HepG2 (cell line): ENCODE results near the gene CCL23. TPM values are rescaled to one million over a fixed set of nuclear protein-coding genes. Genes with fewer than 3 reads are reported as not detected.

Experiments
- ATF1 ChIP-seq: IDR thresholded peaks from 2 replicates; pipeline ENCODE4 v1.6.1; 2016; ENCODE audit warnings: mild to moderate bottlenecking, control low read depth
- ETV5 ChIP-seq: IDR thresholded peaks from 2 replicates; pipeline ENCODE4 v1.6.1; 2018; ENCODE audit warnings: missing biosample characterization, missing genetic modification reagents, inconsistent platforms, borderline replicate concordance
- ETV6 ChIP-seq: sonication (generic); formaldehyde crosslinking; conservative IDR thresholded peaks from 2 replicates; pipeline ENCODE4 v1.4.0; 2020; ENCODE audit warnings: missing genetic modification reagents
- GFI1 ChIP-seq: sonication (generic); formaldehyde crosslinking; IDR thresholded peaks from 2 replicates; pipeline ENCODE4 v1.5.0; 2020; ENCODE audit warnings: missing genetic modification reagents, mild to moderate bottlenecking, borderline replicate concordance
- HOMEZ ChIP-seq: IDR thresholded peaks from 2 replicates; pipeline ENCODE4 v1.6.1; 2016; ENCODE audit warnings: low read depth
- HOXA3 ChIP-seq: sonication (generic); formaldehyde crosslinking; IDR thresholded peaks from 2 replicates; pipeline ENCODE4 v1.5.0; 2020; ENCODE audit warnings: missing genetic modification reagents
- KLF15 ChIP-seq: sonication (generic); formaldehyde crosslinking; IDR thresholded peaks from 2 replicates; pipeline ENCODE4 v1.8.1; 2023; ENCODE audit warnings: borderline replicate concordance, mild to moderate bottlenecking, inconsistent platforms, missing genetic modification reagents, mixed read lengths
- MBD4 ChIP-seq: IDR thresholded peaks from 2 replicates; pipeline ENCODE4 v1.6.1; 2012; ENCODE audit warnings: low read length, inconsistent platforms, borderline replicate concordance
- MEIS1 ChIP-seq: sonication (generic); formaldehyde crosslinking; IDR thresholded peaks from 2 replicates; pipeline ENCODE4 v1.9.0; 2021; ENCODE audit warnings: mild to moderate bottlenecking, missing genetic modification reagents, moderate library complexity, borderline replicate concordance
- NCOA2 ChIP-seq: sonication (generic); formaldehyde crosslinking; IDR thresholded peaks from 2 replicates; pipeline ENCODE4 v1.8.0; 2022; ENCODE audit warnings: inconsistent platforms
- PHB2 ChIP-seq: fragments of 450-650 bp; IDR thresholded peaks from 2 replicates; pipeline ENCODE4 v1.6.1; 2018; ENCODE audit not compliant: partially characterized antibody
- SIN3B ChIP-seq: fragments of 150-350 bp; IDR thresholded peaks from 2 replicates; pipeline ENCODE4 v1.6.1; 2014; ENCODE audit warnings: low read length
- SKI ChIP-seq: fragments of 450-650 bp; IDR thresholded peaks from one replicate; pipeline ENCODE4 v1.6.1; 2018; ENCODE audit warnings: mild to moderate bottlenecking; ENCODE audit not compliant: partially characterized antibody
- STAG1 ChIP-seq: sonication (generic); formaldehyde crosslinking; IDR thresholded peaks from 2 replicates; pipeline ENCODE4 v1.4.0; 2020; ENCODE audit warnings: missing genetic modification reagents
- TAF1 ChIP-seq: sonication (generic); formaldehyde crosslinking; IDR thresholded peaks from 2 replicates; pipeline ENCODE4 v1.4.0; 2020; ENCODE audit warnings: missing genetic modification reagents
- ZFP62 ChIP-seq: sonication (generic); formaldehyde crosslinking; IDR thresholded peaks from 2 replicates; pipeline ENCODE4 v1.4.0; 2020; ENCODE audit warnings: missing genetic modification reagents
- ZIK1 ChIP-seq: sonication (generic); formaldehyde crosslinking; IDR thresholded peaks from 2 replicates; pipeline ENCODE4 v1.5.0; 2020; ENCODE audit warnings: mild to moderate bottlenecking, low read depth, missing genetic modification reagents, borderline replicate concordance
- ZNF10 ChIP-seq: sonication (generic); formaldehyde crosslinking; IDR thresholded peaks from 2 replicates; pipeline ENCODE4 v1.4.0; 2020; ENCODE audit warnings: mild to moderate bottlenecking, low read depth, missing genetic modification reagents, borderline replicate concordance
- ZNF280D ChIP-seq: sonication (generic); formaldehyde crosslinking; IDR thresholded peaks from 2 replicates; pipeline ENCODE4 v1.5.1; 2020; ENCODE audit warnings: mild to moderate bottlenecking, missing genetic modification reagents
- ZNF282 ChIP-seq: fragments of 450-650 bp; IDR thresholded peaks from 2 replicates; pipeline ENCODE4 v1.6.1; 2018; ENCODE audit not compliant: partially characterized antibody
- ZNF337 ChIP-seq: sonication (generic); formaldehyde crosslinking; IDR thresholded peaks from 2 replicates; pipeline ENCODE4 v1.5.1; 2020; ENCODE audit warnings: missing genetic modification reagents, low read depth, mild to moderate bottlenecking, borderline replicate concordance
- ZNF383 ChIP-seq: sonication (generic); formaldehyde crosslinking; IDR thresholded peaks from 2 replicates; pipeline ENCODE4 v1.4.0; 2020; ENCODE audit warnings: missing genetic modification reagents, mild to moderate bottlenecking, borderline replicate concordance
- ZNF44 ChIP-seq: sonication (generic); formaldehyde crosslinking; IDR thresholded peaks from 2 replicates; pipeline ENCODE4 v1.5.1; 2020; ENCODE audit warnings: mild to moderate bottlenecking, missing genetic modification reagents
- ZNF547 ChIP-seq: sonication (generic); formaldehyde crosslinking; IDR thresholded peaks from 2 replicates; pipeline ENCODE4 v1.5.1; 2020; ENCODE audit warnings: mild to moderate bottlenecking, missing genetic modification reagents
- ZNF572 ChIP-seq: sonication (generic); formaldehyde crosslinking; IDR thresholded peaks from 2 replicates; pipeline ENCODE4 v1.5.1; 2020; ENCODE audit warnings: mild to moderate bottlenecking, missing genetic modification reagents
- ZNF589 ChIP-seq: sonication (generic); formaldehyde crosslinking; conservative IDR thresholded peaks from 2 replicates; pipeline ENCODE4 v1.8.0; 2022; ENCODE audit warnings: mild to moderate bottlenecking, moderate library complexity, missing genetic modification reagents
- ZNF652 ChIP-seq: IDR thresholded peaks from 2 replicates; pipeline ENCODE4 v1.6.1; 2016; ENCODE audit warnings: low read depth, borderline replicate concordance
- polyA plus RNA-seq, 8 experiments: library from polyadenylated mRNA; depleted of rRNA in 3 of 8; stranded (reverse) in 7 of 8; unstranded in 1 of 8; fragments of >200 nt; fragmentation: Illumina TruSeq in 4 of 8; extraction: Trizol in 4 of 8; gene quantifications; 2 replicates each; pipeline versions ENCODE4 v1.2.1 to v1.2.3, GENCODE V29; 2011 to 2016; ENCODE audit warnings: low read depth in 4 of 8, missing spikeins in 1 of 8, mixed read lengths in 1 of 8; ENCODE audit not compliant: insufficient read depth in 1 of 8
- total RNA-seq, 5 experiments: library from RNA; depleted of rRNA; stranded (reverse); fragments of >200 nt; fragmentation: Illumina TruSeq; extraction: Trizol; gene quantifications; 2 replicates each; pipeline ENCODE4 v1.2.3, GENCODE V29; 2016; ENCODE audit warnings: low read depth in 1 of 5

Gene CCL23
- total and polyA plus RNA-seq, 2 of the 13 experiments (the other 11 are each of a cell fraction or from before 2014, with no cell fraction given): not detected

GRCh38 chr17:35973333-35974260, 44.2 kb downstream of the CCL23 start (continued):
- TF ChIP-seq ZNF383: no peak
- no peak for TF ChIP-seq ZNF282
- TF ChIP-seq MEIS1: peak; percentile 61; the same call in 1 of the 2 replicates
- TF ChIP-seq SIN3B: peak; percentile 23; the same call in 1 of the 2 replicates
- TF ChIP-seq STAG1: no peak; the same call in 1 of the 2 replicates
- TF ChIP-seq PHB2: no peak
- no peak for TF ChIP-seq ZNF10 (CRISPR knock-in tag)
- TF ChIP-seq ZNF547: no peak
- TF ChIP-seq ZFP62 (CRISPR knock-in tag): no peak
- TF ChIP-seq ATF1 (CRISPR knock-in tag): peak; percentile 80
- no peak; the same call in 1 of the 2 replicates for TF ChIP-seq ZNF589 (CRISPR knock-in tag)
- TF ChIP-seq ETV5 (CRISPR knock-in tag): peak; percentile 92
- 0 out of 2 replicates have a peak, but pooled peaks have one; percentile 43 for TF ChIP-seq ZNF572 (CRISPR knock-in tag)
- no peak; the same call in 1 of the 2 replicates for TF ChIP-seq ZIK1 (CRISPR knock-in tag)
- TF ChIP-seq SKI: peak; percentile 100
- TF ChIP-seq MBD4: no peak
- no peak; the same call in 1 of the 2 replicates for TF ChIP-seq ZNF280D (CRISPR knock-in tag)
- no peak for TF ChIP-seq ZNF44
- TF ChIP-seq ETV6 (CRISPR knock-in tag): 0 out of 2 replicates have a peak, but pooled peaks have one; percentile 30
- peak; percentile 63; the same call in 1 of the 2 replicates for TF ChIP-seq HOMEZ
- TF ChIP-seq GFI1: peak; percentile 88
- TF ChIP-seq ZNF652 (CRISPR knock-in tag): peak; percentile 78
- TF ChIP-seq HOXA3 (CRISPR knock-in tag): peak; percentile 88
- TF ChIP-seq NCOA2 (CRISPR knock-in tag): peak; percentile 98
- TF ChIP-seq KLF15 (CRISPR knock-in tag): no peak
- no peak for TF ChIP-seq TAF1 (CRISPR knock-in tag)
- TF ChIP-seq ZNF337: no peak
